CD4-positive, CD25-positive, alpha-beta regulatory T cell (primary cell): Measurements from ENCODE around the gene FGF5. TPM values are rescaled to one million over a fixed set of nuclear protein-coding genes. Genes with fewer than 3 reads are reported as not detected.

Experiments
- ATAC-seq, 2 donors: fragments of 150-1000 bp; cut with Tn5 transposase; one replicate each; pipeline ENCODE4 v1.10.0; 2021; ENCODE audit warnings: low read depth in 2 of 2, moderate number of reproducible peaks in 2 of 2, moderate library complexity in 1 of 2
- DNase-seq, 3 donors: peaks; one replicate each; pipeline versions ENCODE4 v3.0.0 to v3.0.0-alpha.2; 2012 to 2022; ENCODE audit warnings: mixed read lengths in 1 of 3
- H3K27ac ChIP-seq: one replicate; pipeline ENCODE4 v1.7.0; 2013; ENCODE audit warnings: mild to moderate bottlenecking, low read length; ENCODE audit not compliant: insufficient read depth, poor library complexity, severe bottlenecking
- H3K27me3 ChIP-seq: one replicate; pipeline ENCODE4 v1.7.0; 2013; ENCODE audit warnings: low read length; ENCODE audit not compliant: control insufficient read depth, insufficient read depth
- H3K36me3 ChIP-seq: one replicate; pipeline ENCODE4 v1.7.0; 2013; ENCODE audit warnings: mild to moderate bottlenecking, low read length, moderate library complexity; ENCODE audit not compliant: control insufficient read depth, insufficient read depth
- H3K4me1 ChIP-seq: 2 replicates; pipeline ENCODE4 v1.7.0; 2013; ENCODE audit warnings: mild to moderate bottlenecking, low read length; ENCODE audit not compliant: insufficient read depth, control insufficient read depth, poor library complexity, severe bottlenecking
- H3K4me3 ChIP-seq: one replicate; pipeline ENCODE4 v1.7.0; 2013; ENCODE audit warnings: low read depth, mild to moderate bottlenecking, low read length, moderate library complexity
- H3K9me3 ChIP-seq, 2 experiments: 1 replicate in 1 of 2; 2 replicates in 1 of 2; pipeline ENCODE4 v1.7.0; 2013; ENCODE audit warnings: low read length in 2 of 2, mild to moderate bottlenecking in 1 of 2, moderate library complexity in 1 of 2; ENCODE audit not compliant: control insufficient read depth in 2 of 2
- H3K27ac Mint-ChIP-seq, 3 donors: one replicate each; pipeline ENCODE4 v1.8.0; 2020 to 2022; ENCODE audit warnings: mild to moderate bottlenecking in 3 of 3, mixed read lengths in 3 of 3, moderate library complexity in 2 of 3
- H3K27me3 Mint-ChIP-seq: one replicate; pipeline ENCODE4 v1.8.0; 2022; ENCODE audit warnings: mild to moderate bottlenecking, mixed read lengths
- H3K36me3 Mint-ChIP-seq: one replicate; pipeline ENCODE4 v1.8.0; 2020; ENCODE audit warnings: mixed read lengths
- H3K4me1 Mint-ChIP-seq, 4 donors: one replicate each; pipeline ENCODE4 v1.8.0; 2020 to 2022; ENCODE audit warnings: mixed read lengths in 4 of 4, mild to moderate bottlenecking in 1 of 4
- H3K4me3 Mint-ChIP-seq, 4 donors: one replicate each; pipeline ENCODE4 v1.8.0; 2020 to 2022; ENCODE audit warnings: mild to moderate bottlenecking in 4 of 4, mixed read lengths in 4 of 4, moderate library complexity in 3 of 4
- H3K9me3 Mint-ChIP-seq, 7 donors: one replicate each; pipeline ENCODE4 v1.8.0; 2020 to 2022; ENCODE audit warnings: mixed read lengths in 7 of 7, mild to moderate bottlenecking in 3 of 7, moderate library complexity in 2 of 7
- polyA plus RNA-seq, 4 donors: library from polyadenylated mRNA; unstranded; fragments of 300-500 nt; fragmentation: Illumina TruSeq; gene quantifications; one replicate each; pipeline ENCODE4 v1.2.3, GENCODE V29; 2021
- total RNA-seq: library from RNA; stranded (reverse); gene quantifications from one replicate; pipeline ENCODE4 v1.2.3, GENCODE V29; 2022

The FGF5 gene
- total and polyA plus RNA-seq, 5 donors from 2014 or later, result not detected

- H3K9me3 Mint-ChIP-seq, result peaks cover 0 to 2% (median 0%) of the 10 kb centered on the region in 7 donors
- no peak overlapping the region for H3K27ac ChIP-seq
- H3K4me1 ChIP-seq, result peaks cover 6% of the 10 kb centered on the region
- no peak overlapping the region for H3K27ac Mint-ChIP-seq
- H3K4me1 Mint-ChIP-seq, result peaks cover 4 to 38% (median 15%) of the 10 kb centered on the region in 4 donors
- no peaks in the 10 kb centered on the region for H3K36me3 ChIP-seq
- peaks cover 61% of the 10 kb centered on the region for H3K27me3 Mint-ChIP-seq
- H3K27me3 ChIP-seq, result peaks cover 51% of the 10 kb centered on the region
- ATAC-seq (no peak), DNase-seq (no peak)
- no peak overlapping the region for H3K4me3 Mint-ChIP-seq
- no peaks in the 10 kb centered on the region for H3K9me3 ChIP-seq
- no peaks in the 10 kb centered on the region for H3K36me3 Mint-ChIP-seq
- no peak overlapping the region for H3K4me3 ChIP-seq
Observed at GRCh38 chr4:80264825-80265224, 1.6 kb upstream of the FGF5 start.

DNA sequence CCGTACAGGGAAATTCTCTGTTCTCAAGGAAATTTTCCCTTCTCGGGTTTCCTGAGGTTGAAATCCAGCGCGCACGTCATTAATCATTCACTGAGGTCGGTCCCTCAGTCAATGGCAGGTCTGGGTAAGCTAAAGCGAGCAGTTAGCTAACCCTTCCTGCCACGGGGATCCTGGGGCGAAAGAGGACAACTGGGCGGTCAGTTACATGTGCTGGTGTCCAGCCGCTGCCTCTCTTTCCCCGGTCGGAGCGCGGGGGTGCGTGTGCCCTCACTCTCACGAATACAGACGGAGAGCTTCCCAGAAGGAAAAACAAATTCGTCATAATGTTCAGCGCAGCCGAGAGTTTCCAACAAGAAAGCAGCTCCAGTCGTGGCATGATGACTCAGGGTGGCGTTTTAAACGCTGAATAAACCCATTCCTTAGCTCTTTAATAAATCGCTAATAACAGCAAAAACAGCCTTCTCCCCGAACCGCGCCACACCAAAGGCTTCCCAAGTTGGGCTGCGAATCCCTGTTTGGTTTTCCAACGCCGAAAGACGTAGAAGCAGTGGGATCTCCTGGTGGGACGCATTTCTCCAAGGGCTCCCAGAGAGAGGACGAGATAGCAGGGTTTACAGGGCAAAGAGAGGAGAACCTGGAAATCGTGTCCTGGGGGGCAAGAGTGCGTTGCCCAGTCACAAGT lies 752 bp upstream of the FGF5 start:
- H3K27ac ChIP-seq, result no peak overlapping the region
- no peaks in the 10 kb centered on the region for H3K36me3 ChIP-seq
- DNase-seq (no peak), ATAC-seq (no peak)
- H3K27me3 Mint-ChIP-seq, result peaks cover 70% of the 10 kb centered on the region
- H3K4me3 ChIP-seq, result no peak overlapping the region
- H3K27ac Mint-ChIP-seq, result no peak overlapping the region
- peaks cover 0 to 2% (median 0%) of the 10 kb centered on the region in 7 donors for H3K9me3 Mint-ChIP-seq
- peaks cover 6% of the 10 kb centered on the region for H3K4me1 ChIP-seq
- H3K4me1 Mint-ChIP-seq, result peaks cover 4 to 38% (median 15%) of the 10 kb centered on the region in 4 donors
- H3K4me3 Mint-ChIP-seq, result peak overlapping the region in 2 of 4 donors; percentile 52 to 75
- peaks cover 52% of the 10 kb centered on the region for H3K27me3 ChIP-seq
- H3K9me3 ChIP-seq, result no peaks in the 10 kb centered on the region
- H3K36me3 Mint-ChIP-seq, result no peaks in the 10 kb centered on the region

GRCh38 chr4:80266902-80267380 lies 477 bp downstream of the FGF5 start:
- ATAC-seq (no peak), DNase-seq (no peak)
- H3K9me3 ChIP-seq, result no peaks in the 10 kb centered on the region
- peaks cover 4 to 38% (median 15%) of the 10 kb centered on the region in 4 donors for H3K4me1 Mint-ChIP-seq
- peaks cover 79% of the 10 kb centered on the region for H3K27me3 Mint-ChIP-seq
- no peaks in the 10 kb centered on the region for H3K36me3 Mint-ChIP-seq
- H3K4me3 Mint-ChIP-seq, result peak overlapping the region in 2 of 4 donors; percentile 51 to 52
- H3K9me3 Mint-ChIP-seq, result peaks cover 0 to 4% (median 0%) of the 10 kb centered on the region in 7 donors
- peaks cover 52% of the 10 kb centered on the region for H3K27me3 ChIP-seq
- no peak overlapping the region for H3K4me3 ChIP-seq
- no peaks in the 10 kb centered on the region for H3K36me3 ChIP-seq
- no peak overlapping the region for H3K27ac Mint-ChIP-seq
- H3K27ac ChIP-seq, result no peak overlapping the region
- peaks cover 6% of the 10 kb centered on the region for H3K4me1 ChIP-seq

- Mint-ChIP-seq H3K27me3 (peaks cover 75% of the 10 kb centered on the region), H3K4me3 (no peak overlapping the region), H3K27ac (no peak overlapping the region), H3K36me3 (no peaks in the 10 kb centered on the region), H3K4me1 (peaks cover 4 to 38% (median 15%) of the 10 kb centered on the region in 4 donors), H3K9me3 (peaks cover 0 to 2% (median 0%) of the 10 kb centered on the region in 7 donors)
- ATAC-seq, result no peak
- Histone ChIP-seq H3K36me3 (no peaks in the 10 kb centered on the region), H3K27ac (no peak overlapping the region), H3K4me1 (peaks cover 6% of the 10 kb centered on the region), H3K4me3 (no peak overlapping the region), H3K27me3 (peaks cover 46% of the 10 kb centered on the region), H3K9me3 (no peaks in the 10 kb centered on the region)
- DNase-seq, result no peak
Observed at GRCh38 chr4:80268081-80268823, 1.8 kb downstream of the FGF5 start.

DNA sequence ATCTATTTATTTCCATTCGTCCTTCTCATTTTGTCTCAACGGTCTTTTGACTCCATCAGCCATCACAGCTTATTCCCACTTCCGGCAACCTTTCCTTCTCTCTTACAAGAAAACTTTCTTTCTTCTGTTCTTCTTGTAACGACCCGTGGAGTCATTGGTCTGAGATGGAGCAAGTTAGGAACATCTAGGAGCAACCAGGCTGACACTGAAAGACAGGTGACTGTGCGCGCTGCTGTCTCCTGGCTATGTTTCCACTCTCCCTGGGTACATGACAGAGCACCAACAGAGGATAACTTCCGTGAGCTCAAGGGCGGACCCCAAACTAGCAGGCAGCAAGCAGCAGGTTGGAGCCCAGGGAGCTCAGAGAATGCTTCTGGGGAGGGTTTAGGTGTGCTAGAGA lies 2.5 kb downstream of the FGF5 start:
- no peak for DNase-seq
- H3K9me3 ChIP-seq, result no peaks in the 10 kb centered on the region
- H3K4me1 ChIP-seq, result peaks cover 6% of the 10 kb centered on the region
- H3K27ac Mint-ChIP-seq, result no peak overlapping the region
- H3K4me1 Mint-ChIP-seq, result peaks cover 4 to 38% (median 15%) of the 10 kb centered on the region in 4 donors
- peaks cover 47% of the 10 kb centered on the region for H3K27me3 ChIP-seq
- peaks cover 0 to 2% (median 0%) of the 10 kb centered on the region in 7 donors for H3K9me3 Mint-ChIP-seq
- H3K4me3 ChIP-seq, result no peak overlapping the region
- H3K36me3 ChIP-seq, result no peaks in the 10 kb centered on the region
- H3K36me3 Mint-ChIP-seq, result no peaks in the 10 kb centered on the region
- no peak for ATAC-seq
- H3K27ac ChIP-seq, result no peak overlapping the region
- peaks cover 73% of the 10 kb centered on the region for H3K27me3 Mint-ChIP-seq
- H3K4me3 Mint-ChIP-seq, result no peak overlapping the region

DNA sequence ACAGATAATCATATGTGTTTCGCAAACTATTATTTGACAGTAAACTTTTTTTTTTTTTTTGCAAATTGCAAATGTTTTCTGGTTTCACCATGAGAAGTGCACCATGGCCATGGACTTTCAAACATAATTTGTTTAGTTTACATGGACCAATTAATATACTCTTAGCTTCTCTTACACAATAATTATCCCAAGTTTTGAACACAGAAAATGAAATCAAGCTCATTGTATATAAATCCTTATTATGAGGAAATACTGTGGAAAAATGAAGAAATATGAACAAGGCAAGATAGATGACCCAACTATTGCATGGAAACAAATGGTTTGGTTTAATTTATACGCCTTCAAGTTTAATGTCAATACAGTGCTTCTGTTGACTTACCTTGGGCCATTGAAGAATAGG lies 3.9 kb downstream of the FGF5 start:
- peaks cover 37% of the 10 kb centered on the region for H3K27me3 ChIP-seq
- peaks cover 0 to 2% (median 0%) of the 10 kb centered on the region in 7 donors for H3K9me3 Mint-ChIP-seq

DNA sequence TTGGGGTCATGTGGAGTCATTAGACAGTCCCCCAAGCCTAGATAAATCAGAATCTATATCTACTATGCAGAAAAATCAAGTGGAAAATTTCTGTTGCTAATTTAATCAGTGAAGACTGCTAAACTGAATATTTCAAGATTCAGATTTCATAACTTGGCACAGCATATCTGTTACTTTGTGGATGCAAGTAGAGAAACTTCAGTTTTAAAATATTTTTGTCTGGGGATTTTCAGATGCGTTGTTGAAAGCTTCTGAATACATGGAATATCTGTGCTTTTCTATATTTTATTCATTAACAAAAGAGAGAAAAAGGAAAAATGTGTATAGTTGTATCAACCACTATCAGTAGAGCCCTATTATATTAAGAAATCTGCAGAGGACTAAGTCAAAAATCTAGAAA lies 4.4 kb downstream of the FGF5 start:
- H3K27me3 Mint-ChIP-seq, result peaks cover 58% of the 10 kb centered on the region
- Histone ChIP-seq H3K9me3 (no peaks in the 10 kb centered on the region), H3K27me3 (peaks cover 33% of the 10 kb centered on the region), H3K4me1 (no peaks in the 10 kb centered on the region), H3K27ac (no peak overlapping the region), H3K4me3 (no peak overlapping the region), H3K36me3 (no peaks in the 10 kb centered on the region)
- H3K4me3 Mint-ChIP-seq, result no peak overlapping the region
- H3K27ac Mint-ChIP-seq, result no peak overlapping the region
- H3K9me3 Mint-ChIP-seq, result peaks cover 0 to 2% (median 0%) of the 10 kb centered on the region in 7 donors
- peaks cover 4 to 28% (median 12%) of the 10 kb centered on the region in 4 donors for H3K4me1 Mint-ChIP-seq
- ATAC-seq (no peak), DNase-seq (no peak)
- no peaks in the 10 kb centered on the region for H3K36me3 Mint-ChIP-seq

More for the DNA sequence above, 3.9 kb downstream of the FGF5 start:
- ATAC-seq (no peak), DNase-seq (no peak)
- no peaks in the 10 kb centered on the region for H3K9me3 ChIP-seq
- Mint-ChIP-seq H3K27ac (no peak overlapping the region), H3K4me3 (no peak overlapping the region), H3K36me3 (no peaks in the 10 kb centered on the region), H3K27me3 (peaks cover 64% of the 10 kb centered on the region), H3K4me1 (peaks cover 4 to 34% (median 15%) of the 10 kb centered on the region in 4 donors)
- peaks cover 5% of the 10 kb centered on the region for H3K4me1 ChIP-seq
- no peaks in the 10 kb centered on the region for H3K36me3 ChIP-seq
- H3K4me3 ChIP-seq, result no peak overlapping the region
- no peak overlapping the region for H3K27ac ChIP-seq
